Retinal pigment epithelial cell (primary cell): ENCODE measurements around the gene CPEB4.

Source experiments
- DNase-seq: peaks from one replicate; pipeline ENCODE4 v3.0.0-alpha.2; 2010; ENCODE audit warnings: low read depth
- H3K4me3 ChIP-seq: 2 replicates; pipeline ENCODE4 v1.5.1; 2011; ENCODE audit warnings: mild to moderate bottlenecking, low read length, control low read depth, moderate library complexity
- TF ChIP-seq, protein P1 (sequence below): conservative IDR thresholded peaks from 2 replicates; pipeline ENCODE4 v1.5.1; 2011; ENCODE audit warnings: low read depth, low read length, control low read depth, inconsistent platforms

Gene CPEB4

DNA sequence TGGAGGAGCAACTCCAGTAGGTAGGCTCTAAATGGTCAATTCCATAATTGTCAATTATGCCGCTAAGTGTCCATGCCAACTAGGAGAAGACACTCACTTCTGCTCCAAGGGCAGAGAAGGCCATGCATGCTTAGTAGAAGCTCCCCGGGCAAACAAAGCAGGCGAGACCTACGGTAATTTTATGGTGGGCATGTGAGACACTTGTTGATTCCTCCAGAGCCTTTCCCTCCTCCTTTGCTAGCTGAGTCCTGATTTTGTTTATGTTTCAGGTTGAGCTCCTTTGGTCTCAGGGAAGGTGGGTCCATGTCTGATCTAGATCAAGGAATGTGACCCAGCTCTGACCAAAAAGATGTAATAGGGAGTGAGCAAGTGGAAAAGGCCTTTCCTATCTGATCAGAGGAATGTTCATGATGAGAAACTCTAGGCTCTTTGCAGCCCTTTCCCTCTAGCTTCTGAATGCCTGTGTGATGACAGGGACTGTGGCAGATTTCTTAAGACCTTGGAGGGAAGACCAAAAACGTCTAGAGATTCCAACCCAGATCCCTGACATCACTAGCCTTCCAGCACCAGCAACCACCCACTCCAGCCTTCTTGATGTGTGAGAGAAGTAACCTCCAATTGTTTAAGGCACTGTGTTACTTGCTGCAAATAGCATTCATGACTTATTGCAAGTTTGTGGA, 7.7 kb upstream of the CPEB4 start:
- no peak overlapping the region for H3K4me3 ChIP-seq
- no peak for DNase-seq
- TF ChIP-seq, protein P1, sequence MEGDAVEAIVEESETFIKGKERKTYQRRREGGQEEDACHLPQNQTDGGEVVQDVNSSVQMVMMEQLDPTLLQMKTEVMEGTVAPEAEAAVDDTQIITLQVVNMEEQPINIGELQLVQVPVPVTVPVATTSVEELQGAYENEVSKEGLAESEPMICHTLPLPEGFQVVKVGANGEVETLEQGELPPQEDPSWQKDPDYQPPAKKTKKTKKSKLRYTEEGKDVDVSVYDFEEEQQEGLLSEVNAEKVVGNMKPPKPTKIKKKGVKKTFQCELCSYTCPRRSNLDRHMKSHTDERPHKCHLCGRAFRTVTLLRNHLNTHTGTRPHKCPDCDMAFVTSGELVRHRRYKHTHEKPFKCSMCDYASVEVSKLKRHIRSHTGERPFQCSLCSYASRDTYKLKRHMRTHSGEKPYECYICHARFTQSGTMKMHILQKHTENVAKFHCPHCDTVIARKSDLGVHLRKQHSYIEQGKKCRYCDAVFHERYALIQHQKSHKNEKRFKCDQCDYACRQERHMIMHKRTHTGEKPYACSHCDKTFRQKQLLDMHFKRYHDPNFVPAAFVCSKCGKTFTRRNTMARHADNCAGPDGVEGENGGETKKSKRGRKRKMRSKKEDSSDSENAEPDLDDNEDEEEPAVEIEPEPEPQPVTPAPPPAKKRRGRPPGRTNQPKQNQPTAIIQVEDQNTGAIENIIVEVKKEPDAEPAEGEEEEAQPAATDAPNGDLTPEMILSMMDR, result no peak

DNA sequence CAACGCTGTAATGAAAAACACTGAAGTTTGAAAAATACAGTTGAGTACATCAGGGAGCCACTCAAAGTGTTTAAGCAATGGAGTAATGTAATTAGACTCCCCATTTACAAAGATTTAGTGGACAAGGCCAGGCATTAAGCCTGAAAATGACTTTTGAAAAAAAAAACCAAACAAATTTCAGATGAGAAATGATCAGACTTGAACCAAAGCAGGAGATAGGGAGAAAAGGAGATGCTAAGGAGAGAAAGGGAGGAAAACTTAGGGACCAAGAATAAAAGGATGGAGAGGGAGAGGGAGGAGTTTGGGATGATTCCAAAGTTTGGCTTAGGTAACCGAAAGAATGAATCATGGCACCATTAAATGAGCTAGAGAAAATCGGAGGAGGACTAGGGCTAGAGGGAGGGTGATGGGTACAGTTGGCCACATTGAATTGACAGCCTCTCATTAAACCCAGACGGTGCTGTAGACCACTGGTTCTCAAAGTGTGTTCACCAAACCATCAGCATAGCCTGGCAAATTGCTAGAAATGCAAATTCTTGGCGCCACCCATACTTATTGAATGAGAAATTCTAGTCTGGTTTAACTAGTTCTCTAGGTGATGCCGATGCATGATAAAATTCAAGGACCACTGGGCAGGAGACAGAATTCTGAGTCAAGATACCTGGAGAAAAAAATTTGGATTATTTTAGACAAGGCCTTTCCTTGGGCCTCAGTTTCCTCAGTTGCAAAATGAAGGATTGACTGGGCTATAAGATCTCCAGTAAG, 6.2 kb upstream of the CPEB4 start:
- DNase-seq, result no peak
- TF ChIP-seq, protein P1, result no peak
- no peak overlapping the region for H3K4me3 ChIP-seq

DNA sequence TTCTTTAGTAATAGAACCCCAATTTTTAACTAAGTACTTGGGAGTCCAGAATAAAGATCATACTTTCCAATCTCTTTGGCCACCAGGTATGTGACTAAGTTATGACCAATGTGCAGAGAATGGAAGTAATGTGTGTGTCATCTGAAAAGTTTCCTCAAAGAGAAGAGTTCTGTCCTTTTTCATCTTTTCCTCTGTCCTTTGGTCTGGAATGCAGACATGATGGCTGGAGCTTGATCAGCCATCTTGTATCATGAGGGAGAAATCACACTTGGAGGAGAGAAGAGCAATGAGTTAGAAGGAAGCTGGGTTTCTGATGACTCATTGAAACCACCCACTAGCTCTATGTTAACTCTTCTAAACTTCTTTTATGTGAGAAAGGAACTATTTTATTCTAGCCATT, 5.5 kb upstream of the CPEB4 start:
- H3K4me3 ChIP-seq, result no peak overlapping the region
- no peak for DNase-seq
- TF ChIP-seq, protein P1, result no peak

DNA sequence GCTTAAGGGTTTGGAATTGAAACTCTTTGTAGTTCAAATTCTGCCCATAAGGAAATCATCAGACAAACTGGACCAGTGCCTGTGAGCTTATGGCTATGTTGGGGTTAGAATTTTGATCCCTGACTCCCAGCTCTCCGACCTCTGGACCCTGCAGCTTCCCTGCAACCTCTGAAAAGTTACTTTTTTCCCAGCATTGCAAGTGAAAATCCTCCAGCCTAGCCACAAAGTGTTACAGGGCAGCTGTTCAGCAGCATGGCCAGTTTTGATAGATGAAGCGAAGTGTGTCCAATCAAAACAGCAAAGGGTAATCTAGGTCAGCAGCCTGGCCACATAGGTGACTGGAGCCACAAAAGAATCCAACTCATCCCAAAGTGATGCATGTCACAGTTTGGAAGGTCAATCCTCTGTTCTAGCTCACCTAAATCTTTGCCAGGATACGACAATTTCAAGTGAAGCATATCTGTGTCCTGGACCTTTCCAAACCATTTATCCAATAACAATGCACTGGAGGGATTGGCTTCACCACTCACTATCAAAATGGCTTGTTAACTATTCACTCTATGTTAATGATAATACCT, 4.7 kb upstream of the CPEB4 start:
- H3K4me3 ChIP-seq, result no peak overlapping the region
- TF ChIP-seq, protein P1, result no peak
- DNase-seq, result no peak

DNA sequence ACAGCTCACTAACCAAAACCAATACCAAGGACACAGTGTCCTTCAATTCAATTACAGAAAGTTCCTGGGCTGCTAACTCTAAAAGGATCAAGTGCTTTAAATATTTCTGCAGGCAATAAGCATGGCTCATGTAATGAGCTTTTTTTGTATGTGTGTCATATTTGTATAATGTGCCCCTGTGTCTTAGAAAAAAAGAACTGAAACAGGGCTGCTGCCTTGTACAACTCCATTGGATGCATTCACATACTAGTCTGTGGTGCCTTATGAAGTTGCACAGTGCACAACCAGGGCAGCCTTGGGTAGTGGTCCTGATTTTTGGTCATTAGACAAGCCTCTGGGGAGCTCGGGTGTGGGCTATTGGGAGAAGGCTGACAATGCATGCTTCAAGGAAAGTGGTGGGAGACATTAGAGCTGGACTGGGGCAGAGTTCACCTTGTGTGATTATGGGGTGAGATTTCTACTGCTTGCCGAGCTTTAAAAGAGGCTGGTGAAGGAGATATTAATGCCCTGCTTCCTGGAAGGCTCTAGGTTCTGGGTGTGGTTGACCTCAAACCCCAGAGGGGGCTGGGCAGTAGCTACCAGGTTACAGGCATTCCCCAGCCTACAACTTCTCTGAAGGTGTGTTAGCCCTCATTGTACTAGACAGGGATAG, 3.6 kb upstream of the CPEB4 start:
- TF ChIP-seq, protein P1, result no peak
- DNase-seq, result no peak
- H3K4me3 ChIP-seq, result no peak overlapping the region

DNA sequence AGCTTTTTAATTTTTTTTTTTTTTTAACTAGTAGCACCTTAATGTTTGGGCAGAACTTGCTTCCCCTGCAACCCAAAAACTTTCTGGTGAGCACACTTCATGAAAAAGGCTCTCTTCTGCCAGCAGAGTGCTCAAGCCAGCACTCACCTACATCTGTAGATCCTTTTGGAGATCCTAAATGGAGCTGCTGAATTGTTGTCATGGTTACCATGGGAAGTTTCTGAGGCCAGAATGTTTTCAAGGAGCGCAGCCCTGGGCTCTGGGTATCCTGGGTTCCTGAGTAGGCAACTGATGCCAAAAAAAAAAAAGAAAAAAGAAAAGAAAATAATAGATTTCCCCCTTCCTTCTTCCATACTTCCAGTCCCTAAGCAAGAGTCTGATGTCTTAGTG, 3.1 kb upstream of the CPEB4 start:
- no peak overlapping the region for H3K4me3 ChIP-seq
- TF ChIP-seq, protein P1, result no peak
- DNase-seq, result no peak
